ENCODE data around the gene SELP.

GRCh38 chr1:169679692-169680091 is 49.8 kb upstream of the SELP start:
- TF ChIP-seq CTCF (conservative IDR thresholded peaks at IDR 0.05) (no peak), EZH2 (IDR thresholded peaks at IDR 0.05; ENCODE audit: low read depth) (no peak)

Data from PC-9 (cell line).